ENCODE data around the gene GRK2.
A peak's percentile ranks its signal among the peaks of the same experiment; 100 is the strongest.

The GRK2 gene

DNA sequence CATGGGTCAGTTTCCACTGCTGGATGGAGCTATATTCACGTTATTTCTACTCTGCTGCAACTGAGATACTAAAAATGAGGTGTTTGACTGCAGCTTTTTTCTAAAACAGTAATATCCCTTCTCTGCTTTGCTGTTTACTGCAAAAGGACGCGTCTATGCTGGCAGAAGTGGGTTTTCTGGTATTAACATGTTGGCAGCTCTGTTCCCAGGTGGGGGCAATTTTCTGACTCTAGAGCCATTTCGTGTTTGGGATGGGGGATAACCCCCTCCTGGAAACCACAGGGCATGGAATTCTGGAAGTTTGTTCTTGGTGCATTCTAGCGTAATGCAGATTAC lies 4.9 kb downstream of the GRK2 start:
- no peak for DNase-seq

DNA sequence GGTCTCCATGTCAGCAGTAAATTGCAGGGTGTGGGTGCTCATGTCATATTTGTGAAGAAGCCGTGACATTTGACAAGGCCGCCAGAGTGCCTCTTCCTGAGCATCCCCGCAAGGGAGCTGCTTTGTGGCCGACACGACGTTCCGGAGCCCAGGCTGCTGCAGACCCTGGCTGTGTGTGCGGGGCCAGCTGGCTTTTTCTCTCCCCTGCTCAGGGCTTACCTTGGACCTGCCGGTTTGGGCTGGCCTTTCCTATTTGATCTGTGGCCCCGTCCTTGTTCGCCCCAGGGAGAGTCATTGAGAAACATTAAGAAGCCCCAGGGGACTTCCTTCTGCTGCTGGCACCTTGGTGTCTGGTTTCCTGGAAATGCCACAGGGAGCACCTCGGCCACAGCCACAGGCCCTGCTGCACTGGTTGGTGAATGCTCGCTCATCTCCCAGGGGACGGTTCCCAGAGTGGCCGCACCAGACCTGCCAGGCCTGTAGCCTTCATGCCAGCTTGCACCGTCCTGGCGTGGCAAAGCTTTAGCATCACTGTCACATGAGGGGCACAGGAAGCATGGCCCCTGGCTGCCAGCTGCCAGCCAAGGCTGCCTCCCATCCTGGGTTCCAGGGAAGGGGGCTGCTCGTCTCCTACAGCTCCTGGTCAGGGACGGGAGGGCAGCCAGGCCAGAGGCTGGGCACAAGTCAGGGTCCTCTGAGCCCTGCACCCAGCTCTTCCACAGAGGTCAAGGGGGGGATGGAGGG lies 5.4 kb downstream of the GRK2 start:
- peak; percentile 82 for DNase-seq

DNA sequence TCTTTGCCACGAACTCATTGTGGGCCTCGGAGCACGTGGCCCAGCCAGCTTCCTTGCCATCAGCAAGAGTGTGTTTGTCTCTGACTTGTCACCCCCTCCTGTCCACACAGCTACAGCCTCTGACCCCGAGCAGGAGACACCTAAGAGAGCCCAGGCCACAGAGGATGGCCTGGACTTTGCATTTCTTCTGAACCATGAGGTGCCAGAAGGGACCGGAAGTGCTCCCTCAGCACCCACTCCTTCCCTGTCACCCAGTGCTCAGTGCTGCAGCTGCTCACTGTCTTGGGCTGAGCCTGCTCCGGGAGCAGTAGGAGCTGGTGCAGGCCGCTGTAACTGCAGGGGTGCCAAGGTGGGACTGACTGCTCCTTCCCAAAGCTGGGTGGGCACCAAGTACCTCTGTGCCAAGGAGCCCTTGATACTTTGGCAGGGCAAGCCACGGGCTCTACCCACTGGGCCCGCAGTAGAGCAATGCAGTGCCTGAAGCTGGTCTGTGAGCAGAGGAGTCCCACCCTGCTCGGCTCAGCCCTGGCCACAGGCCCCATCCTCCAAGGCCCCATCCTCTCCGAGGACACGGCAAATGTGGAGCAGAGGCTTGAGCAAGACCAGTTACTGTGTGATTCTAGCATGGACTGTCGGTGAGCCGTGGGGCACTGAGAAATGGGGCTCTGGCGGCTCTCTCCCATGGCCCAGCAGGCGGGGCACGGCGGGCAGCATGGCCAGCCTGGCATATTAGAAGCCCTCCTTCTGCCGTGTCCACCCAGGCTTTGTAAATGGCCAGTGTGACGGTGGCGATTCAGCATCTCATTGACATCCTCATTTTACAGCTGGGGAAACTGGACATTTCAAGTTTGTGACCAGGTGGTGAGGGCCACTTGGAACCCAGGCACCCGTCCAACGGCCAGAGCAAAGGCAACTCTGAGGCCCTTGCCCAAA lies 6.3 kb downstream of the GRK2 start:
- DNase-seq: no peak

DNA sequence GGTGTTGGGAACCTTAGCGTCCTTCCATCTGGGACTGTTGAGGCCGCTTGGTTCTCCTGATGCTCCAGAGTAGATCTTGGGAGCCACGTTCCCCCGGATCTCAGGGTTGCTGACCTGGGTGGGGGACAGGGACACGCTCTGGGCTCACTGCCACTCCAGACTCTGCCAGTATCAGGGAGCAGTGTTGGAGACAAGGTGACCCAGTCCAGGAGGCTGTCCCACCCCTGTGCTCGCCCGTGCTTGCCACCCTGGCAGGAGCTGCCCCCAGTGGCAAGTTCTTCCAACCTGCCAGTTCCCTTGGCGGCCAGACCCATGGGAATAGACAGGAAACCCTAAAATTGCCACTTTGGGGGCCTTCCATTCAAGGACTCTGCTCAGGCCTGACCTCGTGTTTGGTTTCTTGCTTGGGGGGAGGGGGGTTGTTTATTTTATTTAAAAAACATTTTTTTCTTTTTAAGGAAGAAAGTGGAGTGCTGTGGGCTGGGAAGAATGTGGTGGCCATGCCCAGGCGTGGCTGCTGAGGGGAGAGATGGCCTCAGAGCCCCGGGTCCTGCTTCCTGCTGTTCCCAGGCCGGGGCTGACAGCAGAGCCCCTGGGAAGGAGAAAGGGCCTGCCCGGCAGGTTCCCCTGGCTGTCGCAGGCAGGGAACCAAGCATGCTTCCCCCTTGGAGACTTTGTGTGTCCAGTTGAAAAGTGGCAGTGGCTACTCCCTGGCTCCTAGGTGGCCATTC lies 7.2 kb downstream of the GRK2 start:
- no peak for DNase-seq

- DNase-seq: no peak
Observed at GRCh38 chr11:67274768-67275605, 8.7 kb downstream of the GRK2 start.

DNA sequence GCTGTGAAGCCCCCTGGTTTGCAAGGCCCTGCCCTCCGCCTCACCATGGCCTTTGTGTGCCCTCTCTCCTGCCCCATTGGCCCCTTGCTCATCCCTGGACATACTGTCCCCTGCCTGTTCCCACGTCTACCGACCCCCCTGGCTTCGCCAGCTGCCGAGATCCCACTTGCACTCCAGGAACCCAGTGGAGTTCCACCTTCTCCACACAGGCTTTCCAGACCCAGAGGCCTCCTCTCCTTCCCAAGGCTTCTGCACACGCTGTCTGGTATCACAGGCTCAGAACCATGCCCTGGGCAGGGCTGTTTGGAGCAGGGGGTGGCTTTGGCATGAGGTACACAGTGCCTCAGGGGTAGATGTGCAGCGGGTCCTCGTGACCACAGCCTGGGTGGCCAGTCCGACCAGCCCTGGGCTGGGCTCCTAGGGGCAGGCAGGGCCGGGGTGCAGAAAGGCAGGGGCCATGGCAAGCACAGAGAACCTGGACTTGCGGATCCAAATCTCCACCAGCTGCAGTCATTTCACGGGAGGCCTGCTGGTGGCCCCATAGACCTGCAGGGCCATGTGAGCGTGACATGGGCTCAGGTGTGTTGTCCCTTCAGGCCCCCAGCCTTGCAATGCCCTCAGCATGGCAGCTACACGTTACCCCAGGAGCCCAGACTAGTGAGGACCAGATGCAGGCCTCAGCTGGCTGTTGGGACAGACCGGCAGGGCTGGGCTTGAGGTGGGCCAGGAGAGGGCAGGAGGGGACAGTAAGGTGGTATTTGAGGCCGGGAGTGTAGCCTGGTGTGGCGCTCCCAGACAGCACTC lies 9.5 kb downstream of the GRK2 start:
- no peak for DNase-seq

- DNase-seq: peak; percentile 97
Observed at GRCh38 chr11:67276781-67277230, 10.5 kb downstream of the GRK2 start.

DNA sequence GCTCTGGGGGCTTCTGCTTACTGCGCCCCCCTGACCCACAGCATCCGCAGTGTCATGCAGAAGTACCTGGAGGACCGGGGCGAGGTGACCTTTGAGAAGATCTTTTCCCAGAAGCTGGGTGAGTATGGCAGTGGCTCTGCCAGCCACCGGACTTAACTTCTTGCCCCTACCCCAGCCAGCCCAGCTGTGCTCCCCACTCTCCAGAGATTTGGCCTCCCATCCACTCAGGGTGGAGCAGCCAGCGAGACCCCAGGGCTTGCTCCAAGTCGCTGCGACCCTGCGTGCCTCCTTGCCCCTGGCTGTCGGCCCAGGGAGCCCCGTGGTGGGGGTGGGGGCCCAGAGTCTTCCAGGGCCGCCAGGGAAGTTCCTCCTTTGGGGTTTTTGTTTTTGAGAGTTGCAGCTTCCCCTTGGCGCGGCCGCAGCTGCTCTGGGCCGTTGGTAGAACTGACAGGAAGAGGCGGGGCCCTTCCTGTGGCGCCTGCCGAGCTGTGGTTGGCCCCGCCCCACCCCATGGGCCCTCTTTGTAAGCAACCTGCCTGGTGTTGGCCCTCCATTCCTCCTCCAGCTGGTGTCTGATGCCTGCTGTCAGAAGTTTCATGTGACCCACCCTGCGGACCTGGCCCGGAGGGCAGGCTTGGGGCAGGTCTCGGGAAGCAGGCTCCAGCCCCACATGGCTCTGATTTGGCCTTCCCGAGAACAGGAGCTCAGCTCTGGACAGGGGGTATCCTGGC lies 11.1 kb downstream of the GRK2 start:
- DNase-seq: peak; percentile 98

GRCh38 chr11:67278135-67278938 lies 12.1 kb downstream of the GRK2 start:
- no peak for DNase-seq

- no peak for DNase-seq
Observed at GRCh38 chr11:67278939-67279588, 12.8 kb downstream of the GRK2 start.

DNA sequence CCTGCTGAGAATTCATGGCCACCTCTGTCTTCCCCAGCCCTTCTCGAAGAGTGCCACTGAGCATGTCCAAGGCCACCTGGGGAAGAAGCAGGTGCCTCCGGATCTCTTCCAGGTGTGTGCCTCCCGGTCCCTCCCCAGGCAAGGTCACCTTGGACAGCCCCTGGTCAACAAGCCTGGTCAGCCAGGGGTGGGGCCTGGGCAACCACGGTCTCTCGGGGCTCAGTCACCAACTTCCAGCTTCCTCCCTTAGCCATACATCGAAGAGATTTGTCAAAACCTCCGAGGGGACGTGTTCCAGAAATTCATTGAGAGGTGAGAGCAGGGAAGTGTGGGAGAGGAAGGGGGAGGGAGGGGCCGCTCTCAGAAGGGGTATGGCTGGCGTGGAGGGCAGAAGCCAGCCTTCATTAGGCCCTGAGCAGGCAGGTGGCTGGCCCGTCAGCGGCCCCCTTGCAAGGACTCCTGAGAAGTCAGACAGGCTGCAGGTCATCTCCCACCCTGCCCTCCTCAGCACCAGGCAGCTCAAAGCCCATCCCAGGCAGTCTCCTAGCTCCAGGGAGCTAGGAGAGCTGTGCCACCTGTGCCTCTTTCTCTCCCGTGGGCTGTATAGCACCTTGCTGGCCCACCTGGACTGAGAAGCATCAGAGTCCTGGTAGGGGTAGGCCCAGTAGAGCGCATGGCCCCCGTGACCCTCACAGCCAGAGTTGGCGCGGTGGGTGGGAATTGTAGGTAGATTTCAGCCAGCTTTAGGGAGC lies 13.5 kb downstream of the GRK2 start:
- no peak for DNase-seq

GRCh38 chr11:67280341-67280787 lies 14.1 kb downstream of the GRK2 start:
- no peak for DNase-seq

DNA sequence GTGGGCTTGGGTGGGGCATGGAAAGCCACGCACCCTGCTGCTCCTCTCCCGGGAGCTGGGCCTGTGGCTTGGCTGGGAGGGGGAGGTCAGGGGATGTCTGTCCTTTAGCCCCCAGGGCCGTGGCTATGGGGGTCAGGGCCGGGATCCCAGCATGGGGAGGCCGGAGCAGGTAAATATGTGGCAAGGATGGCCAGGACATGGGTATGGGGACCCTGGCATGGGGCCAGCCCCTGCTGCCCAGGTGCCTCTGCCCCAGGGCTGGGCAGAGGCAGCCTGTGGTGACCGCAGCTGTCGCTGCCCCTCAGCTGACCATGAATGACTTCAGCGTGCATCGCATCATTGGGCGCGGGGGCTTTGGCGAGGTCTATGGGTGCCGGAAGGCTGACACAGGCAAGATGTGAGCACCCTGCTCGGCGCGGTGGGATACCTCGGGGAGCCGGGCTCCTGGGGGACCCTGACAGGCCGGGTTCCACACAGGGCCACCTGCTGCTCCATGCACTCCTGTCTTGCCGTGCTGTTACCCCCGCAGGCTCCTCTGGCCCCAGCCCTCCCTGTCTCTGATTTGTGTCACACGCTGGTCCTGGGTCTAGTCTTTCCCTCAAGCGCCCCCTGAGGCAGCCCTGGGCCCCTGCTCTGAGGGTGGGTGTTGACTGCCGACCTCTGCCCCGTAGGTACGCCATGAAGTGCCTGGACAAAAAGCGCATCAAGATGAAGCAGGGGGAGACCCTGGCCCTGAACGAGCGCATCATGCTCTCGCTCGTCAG lies 14.7 kb downstream of the GRK2 start:
- no peak for DNase-seq

- DNase-seq: no peak
Observed at GRCh38 chr11:67281552-67282150, 15.4 kb downstream of the GRK2 start.

DNA sequence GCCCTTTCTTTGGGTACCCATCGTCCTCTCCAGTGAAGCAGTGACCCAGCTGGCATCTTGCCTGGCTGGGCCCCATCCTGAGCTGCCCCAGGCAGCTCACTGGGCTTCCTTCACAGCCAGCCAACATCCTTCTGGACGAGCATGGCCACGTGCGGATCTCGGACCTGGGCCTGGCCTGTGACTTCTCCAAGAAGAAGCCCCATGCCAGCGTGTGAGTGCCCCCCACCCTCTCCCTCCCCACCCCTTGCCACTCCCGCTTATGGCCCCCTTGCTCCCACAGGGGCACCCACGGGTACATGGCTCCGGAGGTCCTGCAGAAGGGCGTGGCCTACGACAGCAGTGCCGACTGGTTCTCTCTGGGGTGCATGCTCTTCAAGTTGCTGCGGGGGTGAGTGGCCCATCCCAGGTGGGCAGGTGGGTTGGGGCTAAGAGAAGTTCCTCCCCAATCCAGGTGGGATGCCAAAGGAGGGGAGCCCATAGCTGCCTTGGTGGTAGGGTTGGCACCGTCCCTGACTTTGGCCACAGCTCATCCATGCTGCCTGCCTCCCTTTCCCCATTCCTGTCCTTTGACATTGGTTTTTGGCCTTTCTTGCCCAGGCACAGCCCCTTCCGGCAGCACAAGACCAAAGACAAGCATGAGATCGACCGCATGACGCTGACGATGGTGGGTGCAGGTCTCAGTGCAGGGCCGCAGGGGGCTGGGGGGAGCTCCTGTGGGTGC lies 16.0 kb downstream of the GRK2 start:
- no peak for DNase-seq

DNA sequence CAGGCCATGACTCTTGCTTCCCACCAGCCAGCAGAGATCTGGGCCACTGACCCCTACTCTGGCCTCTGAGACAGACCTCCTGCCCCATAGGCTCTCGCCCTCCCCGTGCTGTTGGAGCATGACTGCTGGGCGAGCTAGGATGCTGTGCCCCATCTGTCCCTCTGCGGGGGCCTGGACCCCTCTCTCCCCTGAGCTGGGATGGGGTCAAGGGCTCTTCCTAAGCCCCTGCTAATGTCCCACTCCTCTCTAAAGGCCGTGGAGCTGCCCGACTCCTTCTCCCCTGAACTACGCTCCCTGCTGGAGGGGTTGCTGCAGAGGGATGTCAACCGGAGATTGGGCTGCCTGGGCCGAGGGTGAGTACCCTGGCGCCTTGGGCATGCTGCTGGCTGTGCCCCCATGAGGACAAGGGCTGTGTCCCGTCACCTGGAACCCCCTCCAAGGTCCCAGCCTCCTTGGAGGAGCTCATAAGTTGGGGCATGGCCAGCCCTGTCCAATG lies 16.7 kb downstream of the GRK2 start:
- DNase-seq: no peak
